HG02870 (cell line): ENCODE measurements around the gene SOX4.

ENCODE experiments used
- ATAC-seq: cut with Tn5 transposase; IDR thresholded peaks from one replicate; pipeline ENCODE4 v1.9.1; 2021; ENCODE audit warnings: mild to moderate bottlenecking, moderate library complexity; ENCODE audit not compliant: unreplicated experiment

SOX4 gene

GRCh38 chr6:21612067-21612745 is 18.7 kb downstream of the SOX4 start:
- no peak for ATAC-seq

GRCh38 chr6:21613809-21614208 is 20.3 kb downstream of the SOX4 start:
- ATAC-seq = no peak

GRCh38 chr6:21614226-21614625 is 20.7 kb downstream of the SOX4 start:
- no peak for ATAC-seq

- no peak for ATAC-seq
Observed at GRCh38 chr6:21615504-21615903, 22.0 kb downstream of the SOX4 start.

GRCh38 chr6:21616005-21616404 is 22.5 kb downstream of the SOX4 start:
- no peak for ATAC-seq

- no peak for ATAC-seq
Observed at GRCh38 chr6:21625642-21626041, 32.1 kb downstream of the SOX4 start.

- ATAC-seq = no peak
Observed at GRCh38 chr6:21626756-21627155, 33.2 kb downstream of the SOX4 start.

- no peak for ATAC-seq
Observed at GRCh38 chr6:21628160-21628559, 34.6 kb downstream of the SOX4 start.

GRCh38 chr6:21633511-21634109 is 40.1 kb downstream of the SOX4 start:
- no peak for ATAC-seq

- ATAC-seq = no peak
Observed at GRCh38 chr6:21634582-21634981, 41.0 kb downstream of the SOX4 start.

- no peak for ATAC-seq
Observed at GRCh38 chr6:21636876-21637275, 43.3 kb downstream of the SOX4 start.

- no peak for ATAC-seq
Observed at GRCh38 chr6:21639316-21639715, 45.8 kb downstream of the SOX4 start.
